HG03354 (cell line): ENCODE results near the gene PPM1L.
A peak's percentile ranks its signal among the peaks of the same experiment; 100 is the strongest.

Experiments used
- ATAC-seq: cut with Tn5 transposase; IDR thresholded peaks from one replicate; pipeline ENCODE4 v1.9.1; 2021; ENCODE audit warnings: mild to moderate bottlenecking; ENCODE audit not compliant: unreplicated experiment, poor library complexity, severe bottlenecking

PPM1L gene

DNA sequence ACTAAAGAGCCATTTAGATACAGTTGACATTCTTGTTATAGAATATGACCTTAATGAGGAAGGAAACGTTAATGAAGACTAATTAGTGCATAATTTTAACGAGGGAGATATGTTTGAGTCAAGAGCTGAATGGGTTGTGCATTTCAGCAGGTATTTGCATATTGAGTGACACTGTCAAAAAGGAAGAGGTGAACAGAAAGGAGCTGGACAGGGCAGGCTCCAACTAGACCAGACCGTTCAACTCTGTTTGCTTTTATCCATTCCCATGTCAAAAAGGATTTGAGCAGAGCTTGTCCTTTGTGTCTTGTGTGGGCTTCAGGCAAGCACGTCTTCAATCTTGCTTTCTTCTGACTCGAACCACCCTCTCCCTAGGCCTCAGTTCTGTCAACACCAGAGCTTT is 308.4 kb downstream of the PPM1L start:
- ATAC-seq, result no peak

DNA sequence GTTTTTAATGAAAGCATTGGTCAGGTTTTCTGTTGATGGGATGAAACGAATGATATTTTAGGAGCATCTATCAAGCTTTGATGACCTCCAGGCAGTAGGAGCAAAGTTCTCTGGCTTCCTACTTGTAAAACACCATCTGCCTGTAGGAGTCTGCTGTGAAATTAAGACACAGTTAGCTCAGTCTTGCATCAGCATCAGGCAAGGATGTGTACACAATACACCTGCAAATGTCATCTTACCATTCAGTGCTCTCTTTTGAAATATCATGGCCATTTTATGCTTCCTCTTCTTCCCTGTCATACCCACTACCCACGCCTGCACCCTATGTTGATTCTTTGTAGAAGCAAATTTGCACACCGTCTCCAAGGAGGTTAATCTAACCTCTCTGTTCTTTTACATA is 310.9 kb downstream of the PPM1L start:
- no peak for ATAC-seq

DNA sequence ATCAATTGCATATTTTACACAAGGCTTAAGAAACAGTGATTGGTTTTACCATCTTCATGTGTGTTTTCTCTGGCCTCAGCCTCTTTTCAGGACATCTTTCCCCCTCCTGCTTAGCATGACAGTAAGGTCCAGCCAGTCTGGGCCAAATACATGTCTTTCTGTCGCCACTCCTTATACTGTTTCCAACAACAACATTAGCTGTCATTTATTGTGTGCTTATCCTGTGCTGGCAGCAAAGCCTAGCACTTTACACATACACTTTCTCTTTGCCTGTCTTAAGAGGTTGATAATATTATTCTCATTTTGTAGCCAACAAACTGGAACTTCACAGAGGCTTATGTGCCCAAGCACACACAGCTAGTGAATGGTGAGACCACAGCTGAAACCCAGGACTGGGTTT is 311.3 kb downstream of the PPM1L start:
- no peak for ATAC-seq

DNA sequence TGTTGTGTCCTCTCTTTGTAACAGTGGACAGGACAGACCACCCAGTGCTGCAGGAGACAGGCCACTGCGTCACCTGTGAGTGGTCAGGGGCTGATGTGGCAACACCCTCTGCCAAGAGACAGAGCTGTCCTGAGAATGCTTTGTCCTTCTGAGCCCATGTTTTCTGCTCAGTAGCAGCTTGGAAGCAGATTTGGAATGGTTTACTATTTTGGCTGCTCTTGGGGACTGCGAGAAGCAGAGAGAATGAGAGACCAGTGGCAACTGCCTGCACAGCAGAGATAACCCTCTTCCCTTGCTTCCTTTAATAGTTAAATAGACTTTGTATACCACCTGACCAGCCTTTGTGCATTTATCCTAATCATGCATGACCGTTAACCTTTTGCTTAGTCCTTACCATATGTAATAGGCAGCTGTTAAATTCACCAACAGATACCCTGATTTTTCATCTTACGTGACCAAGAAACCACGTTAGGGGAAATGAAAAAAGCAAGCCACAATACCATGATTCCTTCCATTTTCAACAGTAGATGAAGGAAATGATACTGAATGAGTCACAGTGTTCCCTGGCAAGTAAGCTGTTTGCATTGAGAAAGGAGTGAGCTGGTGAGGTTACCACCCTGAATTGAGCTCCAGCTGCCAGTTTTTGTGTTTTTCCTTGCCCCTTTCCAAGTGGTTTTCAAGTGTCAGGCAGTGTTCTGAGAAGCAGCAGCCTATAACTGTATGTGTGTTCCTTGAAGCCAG is 313.6 kb downstream of the PPM1L start:
- ATAC-seq, result peak; percentile 95

DNA sequence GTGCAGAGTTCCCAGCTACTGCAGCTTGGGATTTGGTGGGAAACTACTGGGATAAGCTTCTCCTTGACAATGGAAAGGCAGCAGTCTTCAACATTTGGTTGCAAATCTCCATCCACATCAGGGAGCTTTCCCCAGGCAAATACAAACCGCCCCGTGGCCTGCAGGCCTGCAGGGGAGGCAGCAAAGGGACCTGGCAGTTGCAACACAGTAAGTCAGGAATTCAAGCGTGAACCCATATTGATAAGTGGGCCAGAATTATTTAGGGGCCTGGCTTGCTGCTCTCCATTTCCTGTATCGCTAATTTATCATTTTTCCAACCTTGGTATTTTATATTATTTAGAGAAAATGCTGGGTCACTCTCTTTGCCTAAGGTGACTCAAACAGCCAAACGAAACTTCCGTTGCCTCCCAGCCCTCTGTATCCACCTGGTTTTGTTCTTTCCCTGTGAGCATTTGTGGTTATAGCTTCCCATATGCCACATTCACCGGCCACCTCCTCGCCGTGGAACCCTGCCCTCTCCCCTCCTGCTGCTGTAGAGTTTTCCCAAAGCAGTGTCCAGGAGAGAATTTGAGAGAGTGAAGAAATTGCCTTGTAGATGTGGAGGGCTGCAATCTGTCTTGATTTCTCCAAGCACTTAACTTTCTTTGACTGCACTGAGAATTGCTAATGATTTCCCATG is 314.4 kb downstream of the PPM1L start:
- ATAC-seq, result no peak

DNA sequence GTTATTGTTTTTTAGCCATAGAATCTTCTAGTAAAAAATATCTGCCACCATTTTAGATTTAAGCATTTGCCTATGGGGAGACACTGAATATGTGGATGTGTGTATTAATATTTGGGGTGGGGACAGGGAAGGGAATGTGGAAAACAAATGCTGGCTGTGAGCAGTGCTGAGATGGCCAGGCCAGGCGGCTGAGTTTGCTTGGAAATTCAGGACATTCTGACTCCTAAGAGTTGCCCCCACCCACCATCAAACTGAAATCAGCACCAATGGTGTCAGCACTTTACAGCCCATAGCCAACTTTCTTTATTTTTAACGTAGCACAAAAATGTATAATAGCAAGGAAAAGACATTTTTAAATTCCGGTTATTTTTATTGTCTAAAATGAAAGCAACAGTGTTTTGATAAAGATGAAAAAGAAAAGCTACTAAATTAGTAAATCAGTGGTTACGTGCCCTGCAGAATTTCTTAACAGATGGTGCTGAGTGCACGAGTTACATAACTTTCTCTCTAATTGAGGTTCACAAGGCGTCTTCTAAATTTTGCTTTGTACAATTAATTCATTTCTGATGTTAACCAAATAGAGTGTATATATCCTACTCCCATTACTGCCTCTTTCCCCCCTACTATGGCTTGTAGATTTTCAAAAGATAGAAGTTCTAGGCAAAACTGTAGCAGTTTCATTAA is 315.1 kb downstream of the PPM1L start:
- ATAC-seq, result no peak

DNA sequence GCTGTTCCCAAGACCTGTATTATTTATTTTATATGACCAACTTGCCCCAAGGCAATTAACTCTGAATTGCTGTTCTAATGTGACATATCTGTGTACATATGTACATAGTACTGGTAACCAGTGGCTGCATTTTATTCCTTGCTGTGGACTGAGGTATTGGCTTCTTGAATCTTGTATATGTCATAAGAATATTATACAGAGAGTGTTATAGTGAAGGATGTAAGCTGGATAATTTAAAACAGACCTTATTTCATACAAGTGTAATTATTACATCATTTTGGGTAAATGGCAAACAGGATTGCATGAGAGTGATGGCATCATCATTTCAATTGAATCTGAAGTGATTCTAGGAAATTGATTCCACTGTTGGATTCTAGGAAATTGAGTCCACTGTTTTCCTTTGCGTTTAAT is 316.2 kb downstream of the PPM1L start:
- ATAC-seq, result no peak

DNA sequence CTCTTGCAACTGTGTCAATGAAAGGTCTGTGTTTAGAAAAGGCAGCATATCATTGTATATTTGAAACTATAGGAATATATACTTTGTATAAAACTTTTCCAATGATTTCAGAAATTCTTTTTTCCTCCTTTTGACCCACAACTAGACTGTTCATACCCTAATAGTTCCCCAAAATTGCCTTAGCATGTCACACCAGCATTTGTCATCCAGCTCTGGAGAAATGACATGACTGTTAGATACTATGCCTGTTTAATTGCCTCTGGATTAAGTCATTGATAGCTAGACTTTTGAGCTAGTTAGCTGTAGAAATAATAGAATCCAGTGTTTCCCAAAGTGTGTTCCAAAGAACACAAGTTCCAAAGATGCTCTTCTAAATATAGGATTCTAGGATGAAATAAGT is 316.7 kb downstream of the PPM1L start:
- no peak for ATAC-seq

DNA sequence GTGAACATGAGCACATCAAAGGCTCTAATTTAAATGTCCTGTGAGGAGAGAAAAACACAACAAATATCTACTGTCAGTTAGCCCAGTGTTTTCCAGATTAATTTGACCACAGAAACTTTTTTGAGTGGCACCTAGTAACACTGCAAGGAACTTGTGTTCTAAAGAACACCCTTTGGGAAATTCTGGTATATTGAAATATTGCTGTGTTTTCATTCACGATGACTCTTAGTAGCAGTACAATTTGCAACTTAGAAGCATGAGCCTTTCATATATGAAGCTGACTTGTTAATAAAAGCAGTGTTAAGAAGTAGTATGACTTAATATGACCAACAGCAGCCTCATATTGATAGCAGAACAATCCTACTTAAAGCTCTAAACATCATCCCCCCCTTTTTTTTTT is 317.1 kb downstream of the PPM1L start:
- no peak for ATAC-seq

DNA sequence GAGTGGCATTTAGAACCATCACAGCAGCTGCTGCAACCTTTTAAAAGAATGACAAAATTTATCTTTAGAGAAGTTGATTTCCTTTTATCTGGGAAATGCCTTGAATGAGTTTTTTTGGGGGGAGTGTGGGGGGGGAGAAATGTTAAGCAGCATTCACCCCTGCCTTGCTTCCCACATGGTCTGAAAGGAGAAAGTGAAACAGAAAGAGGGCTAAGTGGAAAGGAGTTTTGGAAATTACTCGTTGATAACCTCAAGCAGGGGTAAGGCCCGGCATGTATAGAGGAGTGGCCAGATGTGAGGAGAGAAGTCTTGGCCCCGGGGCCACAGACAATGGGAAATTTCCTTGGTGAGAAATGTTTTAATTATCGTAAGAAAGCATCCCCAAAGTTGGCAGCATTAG is 325.6 kb downstream of the PPM1L start:
- peak; percentile 88 for ATAC-seq

DNA sequence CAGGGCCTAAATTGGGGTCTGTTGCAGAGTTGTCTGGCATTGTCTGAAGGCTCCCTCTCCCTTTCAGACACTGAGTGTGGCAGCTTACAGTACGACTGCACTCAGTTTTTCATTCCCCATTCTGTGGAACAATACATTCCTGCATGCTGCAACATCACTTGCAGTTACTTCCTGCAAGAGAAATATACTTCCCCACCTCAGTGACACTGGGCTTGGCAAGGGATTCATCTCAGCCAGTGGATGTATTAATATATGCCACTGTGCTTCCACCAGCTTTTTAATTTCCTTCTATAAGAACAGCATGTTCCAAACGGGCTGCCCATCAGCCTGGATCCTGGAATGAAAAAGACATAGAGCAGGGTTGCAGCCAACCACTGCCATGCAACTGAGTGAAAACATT is 326.0 kb downstream of the PPM1L start:
- ATAC-seq, result peak; percentile 30

DNA sequence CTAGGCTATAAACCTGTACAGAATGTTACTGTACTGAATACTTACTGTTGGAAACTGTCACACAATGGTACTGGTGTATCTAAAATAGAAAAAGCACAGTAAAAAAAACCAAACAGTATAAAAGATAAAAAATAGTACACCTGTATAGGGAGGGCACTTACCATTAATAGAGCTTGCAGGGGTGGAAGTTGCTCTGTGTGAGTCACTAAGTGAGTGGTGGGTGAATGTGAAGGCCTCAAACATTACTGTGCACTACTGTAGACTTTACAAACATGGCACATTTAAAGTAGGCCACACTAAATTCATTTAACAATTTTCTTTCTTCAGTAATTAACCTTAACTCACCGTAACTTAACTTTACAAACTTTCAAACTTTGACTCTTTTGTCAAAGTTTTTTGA is 327.1 kb downstream of the PPM1L start:
- no peak for ATAC-seq

DNA sequence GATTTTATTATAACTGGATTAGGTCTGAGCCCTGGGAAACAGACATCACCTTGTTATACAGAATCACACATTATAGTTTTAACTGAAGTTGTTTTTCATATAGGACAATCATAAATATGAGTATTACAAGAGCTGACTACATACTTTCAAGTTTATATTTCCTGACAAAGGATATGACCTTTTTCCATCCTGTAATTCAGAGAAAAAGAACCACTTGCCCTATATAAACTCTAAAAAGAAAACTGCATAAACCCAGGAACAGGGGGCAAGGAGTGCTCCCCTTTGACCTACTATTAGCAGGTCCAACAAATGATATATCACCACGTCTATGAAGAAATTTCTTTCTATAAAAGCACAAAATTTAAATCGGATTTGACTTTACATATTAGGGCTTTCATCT is 328.2 kb downstream of the PPM1L start:
- ATAC-seq, result no peak

DNA sequence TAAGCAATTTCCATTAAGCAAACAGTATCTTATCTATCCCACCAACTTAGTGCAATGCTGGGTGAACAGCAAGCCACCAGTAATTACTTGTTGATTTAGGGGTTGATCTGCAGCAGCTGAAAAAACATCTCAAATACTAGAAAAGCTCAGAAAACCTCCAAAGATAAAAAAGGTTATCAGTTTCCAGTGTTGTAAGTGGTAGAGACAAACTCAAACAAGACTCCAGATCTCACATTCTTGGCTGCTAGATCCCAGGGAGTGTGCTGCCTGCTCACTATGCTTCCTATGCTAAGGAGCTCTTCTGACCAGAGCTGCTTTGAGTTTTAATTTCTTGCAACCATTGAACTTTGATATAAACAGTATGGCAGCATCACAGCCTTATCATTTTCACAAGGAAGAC is 337.9 kb downstream of the PPM1L start:
- ATAC-seq, result no peak

DNA sequence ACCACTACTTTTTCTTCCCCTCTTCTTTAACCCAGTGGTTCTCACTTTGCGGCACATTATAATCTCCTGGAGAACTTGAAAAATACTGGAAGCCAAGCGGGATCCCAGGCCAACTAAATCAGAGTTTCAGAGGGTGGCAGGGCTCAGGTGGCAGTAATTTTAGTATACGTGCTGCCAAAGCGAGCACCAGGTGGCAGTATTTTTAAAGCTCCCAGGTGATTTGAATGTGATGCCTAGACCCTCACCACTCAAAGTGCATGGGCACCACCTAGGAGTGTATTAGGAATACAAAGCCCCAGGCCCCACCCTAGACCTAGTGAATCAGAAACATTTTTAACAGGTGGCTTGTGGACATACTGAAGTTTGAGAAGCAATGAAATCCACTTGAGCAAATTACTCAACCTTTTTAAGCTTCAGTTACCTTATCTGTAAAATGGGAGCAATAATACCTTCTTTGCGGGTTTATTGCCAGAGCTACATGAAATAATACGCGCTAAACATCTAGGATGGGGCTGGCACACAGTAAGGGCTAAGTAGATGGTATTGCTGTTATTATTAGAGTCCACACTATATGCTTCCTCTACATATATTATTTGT is 340.8 kb downstream of the PPM1L start:
- no peak for ATAC-seq

DNA sequence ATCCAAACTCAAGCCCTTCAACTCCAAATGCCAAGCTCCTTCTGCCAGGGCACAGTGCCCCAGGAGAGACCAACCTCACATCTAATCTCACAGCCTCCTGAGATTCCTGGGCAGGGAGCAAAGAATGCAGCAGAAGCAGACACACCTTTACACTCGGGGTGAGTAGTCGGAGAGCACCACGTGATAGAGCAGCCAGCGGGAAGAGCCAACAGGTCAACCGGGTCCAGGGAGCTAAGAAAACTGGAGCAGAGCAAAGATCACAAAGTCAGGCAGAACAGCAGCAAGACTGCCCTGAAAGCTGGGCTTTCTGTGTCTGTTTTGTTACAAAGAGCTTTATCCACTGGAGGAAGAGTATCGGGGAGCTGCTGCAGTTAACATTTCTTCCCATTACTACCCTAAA is 345.0 kb downstream of the PPM1L start:
- no peak for ATAC-seq

DNA sequence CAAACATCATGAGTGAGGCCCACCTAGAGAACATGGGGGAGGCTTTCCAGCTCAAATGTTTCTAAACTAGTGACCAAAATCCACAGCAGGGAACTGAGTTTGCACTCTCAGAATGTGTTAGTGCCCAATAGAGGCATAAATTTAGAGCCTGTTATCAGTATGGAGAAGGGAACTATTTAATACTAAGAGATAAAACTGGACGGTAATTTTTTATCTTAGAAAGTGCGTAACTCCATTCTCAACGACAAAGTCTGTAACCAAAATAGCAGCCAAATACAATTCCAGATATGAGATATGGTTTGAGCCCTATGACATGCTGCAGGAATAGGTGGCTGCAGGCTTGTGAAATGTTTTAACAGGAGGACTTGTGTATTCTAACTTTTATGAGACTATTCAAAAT is 345.6 kb downstream of the PPM1L start:
- ATAC-seq, result no peak

DNA sequence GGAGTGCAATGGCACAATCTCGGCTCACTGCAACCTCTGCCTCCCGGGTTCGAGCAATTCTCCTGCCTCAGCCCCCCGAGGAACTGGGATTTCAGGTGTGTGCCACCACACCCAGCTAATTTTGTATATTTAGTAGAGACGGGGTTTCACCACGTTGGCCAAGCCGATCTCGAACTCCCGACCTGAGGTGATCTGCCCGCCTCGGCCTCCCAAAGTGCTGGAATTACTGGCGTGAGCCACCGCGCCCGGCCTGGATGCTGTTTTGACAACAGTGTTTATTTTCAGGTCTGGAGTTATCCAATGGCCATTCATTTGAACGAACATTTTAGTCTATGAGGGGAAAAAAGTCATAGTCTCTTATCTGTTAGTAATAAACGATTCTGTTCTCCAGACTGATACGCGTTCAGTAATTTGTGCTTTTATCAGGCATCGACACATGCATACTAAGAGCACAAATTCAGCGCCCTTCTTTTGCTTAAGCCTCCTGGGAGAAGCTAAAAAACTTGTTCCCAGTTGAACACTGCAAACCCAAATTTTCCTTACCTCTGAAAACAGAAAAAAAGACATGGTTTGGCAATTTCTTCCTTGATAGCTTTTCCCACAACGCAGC is 347.9 kb downstream of the PPM1L start:
- ATAC-seq, result no peak

DNA sequence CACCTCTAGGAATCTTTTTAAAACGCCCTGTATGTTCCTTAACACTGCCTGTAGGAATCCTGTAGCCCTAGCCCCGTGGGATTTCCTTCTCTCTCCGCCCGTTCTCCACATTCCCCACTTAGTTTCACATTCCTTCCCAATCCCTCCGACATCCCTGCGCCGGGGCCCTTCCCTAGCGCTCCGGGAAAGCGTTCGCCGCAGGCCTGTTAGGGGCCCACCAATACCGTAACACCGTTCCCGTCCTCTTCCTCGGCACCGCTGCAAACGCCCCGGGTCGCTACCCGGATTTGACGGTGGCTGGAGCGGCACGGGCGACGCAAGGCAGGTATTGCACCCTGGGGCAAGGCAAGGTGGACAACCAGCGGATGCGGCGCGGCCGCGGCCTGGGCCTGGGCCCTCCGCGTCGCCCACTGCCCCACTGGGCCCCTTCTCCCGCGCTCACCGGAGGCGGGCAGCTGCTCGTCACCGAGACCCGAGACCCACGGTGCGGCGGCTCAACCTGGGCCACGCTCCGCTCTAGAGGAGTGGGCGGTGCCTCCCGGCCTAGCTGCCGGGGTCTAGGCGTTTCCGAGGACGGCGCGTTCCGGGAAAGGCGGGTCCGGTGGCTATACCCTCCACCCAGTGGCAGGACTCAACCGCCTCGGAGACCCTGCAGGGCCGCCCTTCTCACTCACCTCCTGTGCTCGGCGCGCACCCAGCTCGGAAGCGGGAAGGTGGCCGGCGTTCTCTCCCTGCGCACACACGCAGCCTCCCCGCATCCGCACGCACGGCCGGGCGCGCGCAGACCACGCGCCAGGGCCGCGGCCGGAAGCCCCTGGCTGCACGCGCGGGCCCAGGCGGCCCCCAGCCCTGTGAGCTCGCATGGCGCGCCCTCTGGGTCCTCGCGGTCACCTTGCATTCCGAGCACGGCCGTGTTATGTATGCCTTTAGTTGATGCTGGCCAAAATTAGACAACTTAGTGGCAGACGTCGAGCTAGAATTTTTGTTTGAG is 348.8 kb downstream of the PPM1L start, which contains the start of gene B3GALNT1:
Gene B3GALNT1, minus strand, starts transcription at position 789 of the 991 bp plus-strand sequence. CDS start 18,595 bp downstream, outside the sequence.
- peak; percentile 78 for ATAC-seq
